GM12891 (cell line): ENCODE data around the gene BMP6.

Experiments
- DNase-seq: peaks from one replicate; pipeline ENCODE4 v3.0.0; 2011; ENCODE audit warnings: low spot score; ENCODE audit not compliant: insufficient read length
- FAIRE-seq: peaks from 2 replicates; lab custom pipeline; 2011; peaks lifted over from hg19 to GRCh38; lab: Jason Lieb, UNC
- PAX5 ChIP-seq: IDR thresholded peaks from 2 replicates; pipeline ENCODE4 v1.6.1; 2011; ENCODE audit warnings: low read length, moderate library complexity, mild to moderate bottlenecking; ENCODE audit not compliant: insufficient read depth, severe bottlenecking
- POLR2A ChIP-seq: IDR thresholded peaks from 2 replicates; pipeline ENCODE4 v1.6.1; 2011; ENCODE audit warnings: low read depth, low read length, control low read depth
- POLR2AphosphoS5 ChIP-seq: IDR thresholded peaks from 2 replicates; pipeline ENCODE4 v1.6.1; 2011; ENCODE audit warnings: low read depth, low read length, control low read depth
- POU2F2 ChIP-seq: IDR thresholded peaks from 2 replicates; pipeline ENCODE4 v1.6.1; 2011; ENCODE audit warnings: low read depth, mild to moderate bottlenecking, control low read depth, low read length, moderate library complexity
- SPI1 ChIP-seq: IDR thresholded peaks from 2 replicates; pipeline ENCODE4 v1.6.1; 2011; ENCODE audit warnings: low read depth, low read length, control low read depth
- TAF1 ChIP-seq: IDR thresholded peaks from 2 replicates; pipeline ENCODE4 v1.6.1; 2011; ENCODE audit warnings: low read depth, low read length, control low read depth

The BMP6 gene

GRCh38 chr6:7916959-7917358, 191.1 kb downstream of the BMP6 start:
- DNase-seq (no peak), FAIRE-seq (peak; percentile 63)
- 0 out of 2 replicates have a peak, but pooled peaks have one; percentile 20 for TF ChIP-seq SPI1
- TF ChIP-seq TAF1: no peak

GRCh38 chr6:7917729-7918128, 191.8 kb downstream of the BMP6 start:
- FAIRE-seq (no peak), DNase-seq (no peak)
- TF ChIP-seq POLR2AphosphoS5 (no peak), POLR2A (no peak)

- TF ChIP-seq PAX5 (no peak), POLR2A (no peak), POU2F2 (no peak), TAF1 (no peak), POLR2AphosphoS5 (no peak), SPI1 (no peak)
- FAIRE-seq (no peak), DNase-seq (no peak)
Observed at GRCh38 chr6:7918403-7918802, 192.5 kb downstream of the BMP6 start.

GRCh38 chr6:7919871-7920270, 194.0 kb downstream of the BMP6 start:
- DNase-seq (no peak), FAIRE-seq (no peak)
- TF ChIP-seq SPI1 (no peak), POU2F2 (no peak), TAF1 (no peak), POLR2AphosphoS5 (no peak), PAX5 (no peak), POLR2A (no peak)

GRCh38 chr6:7920425-7920824, 194.5 kb downstream of the BMP6 start:
- TF ChIP-seq PAX5 (no peak), POLR2AphosphoS5 (no peak), POLR2A (no peak), POU2F2 (no peak), TAF1 (no peak), SPI1 (no peak)
- FAIRE-seq: no peak

GRCh38 chr6:7921046-7921445, 195.1 kb downstream of the BMP6 start:
- DNase-seq (no peak), FAIRE-seq (no peak)
- TF ChIP-seq POLR2A (no peak), POLR2AphosphoS5 (no peak), POU2F2 (no peak), PAX5 (no peak), TAF1 (no peak), SPI1 (no peak)

More at GRCh38 chr6:7920425-7920824, 194.5 kb downstream of the BMP6 start:
- no peak for DNase-seq

GRCh38 chr6:7921632-7922092, 195.8 kb downstream of the BMP6 start:
- TF ChIP-seq SPI1: no peak
- no peak for TF ChIP-seq TAF1
- no peak for TF ChIP-seq PAX5
- TF ChIP-seq POU2F2: no peak
- TF ChIP-seq POLR2AphosphoS5: no peak
- TF ChIP-seq POLR2A: no peak
- no peak for DNase-seq
- FAIRE-seq: no peak

- DNase-seq: no peak
- no peak for FAIRE-seq
- no peak for TF ChIP-seq SPI1
- no peak for TF ChIP-seq PAX5
- TF ChIP-seq POLR2AphosphoS5: no peak
- TF ChIP-seq POU2F2: no peak
- TF ChIP-seq TAF1: no peak
- no peak for TF ChIP-seq POLR2A
Observed at GRCh38 chr6:7922596-7922995, 196.7 kb downstream of the BMP6 start.

GRCh38 chr6:7924867-7925266, 199.0 kb downstream of the BMP6 start:
- TF ChIP-seq POLR2A: no peak
- TF ChIP-seq POLR2AphosphoS5: no peak
- TF ChIP-seq POU2F2: no peak
- no peak for TF ChIP-seq SPI1
- no peak for TF ChIP-seq PAX5
- TF ChIP-seq TAF1: no peak
- FAIRE-seq: no peak
- DNase-seq: no peak
